Neural cell (in vitro differentiated cells): ENCODE data around the gene REPIN1. TPM values are rescaled to one million over a fixed set of nuclear protein-coding genes. Genes with fewer than 3 reads are reported as not detected.
A peak's percentile ranks its signal among the peaks of the same experiment; 100 is the strongest.

Source experiments
- H2AFZ ChIP-seq: fragments of 200-600, 300-800 bp; sonication (generic), shearing (Covaris generic); 2 replicates; pipeline ENCODE4 v1.6.0; 2014; ENCODE audit warnings: low read depth, mild to moderate bottlenecking, antibody characterized with exemption, low read length, moderate library complexity
- H3F3A ChIP-seq: fragments of 200-600 bp; shearing (Covaris generic); 2 replicates; pipeline ENCODE4 v1.6.1; 2016; ENCODE audit warnings: mild to moderate bottlenecking, moderate library complexity, mixed read lengths, antibody characterized with exemption, low read length; ENCODE audit not compliant: insufficient read depth, poor library complexity, severe bottlenecking
- H3K27ac ChIP-seq: fragments of 200-600, 300-800 bp; sonication (generic), shearing (Covaris generic); 2 replicates; pipeline ENCODE4 v1.5.1; 2014; ENCODE audit warnings: mild to moderate bottlenecking, low read length, moderate library complexity
- H3K27me3 ChIP-seq: fragments of 300-800, 200-600 bp; sonication (generic), shearing (Covaris generic); 2 replicates; pipeline ENCODE4 v1.6.0; 2014; ENCODE audit warnings: mild to moderate bottlenecking, low read depth, low read length, moderate library complexity; ENCODE audit not compliant: insufficient read depth
- H3K36me3 ChIP-seq: fragments of 300-800, 200-600 bp; sonication (generic), shearing (Covaris generic); 2 replicates; pipeline ENCODE4 v1.5.1; 2014; ENCODE audit warnings: mild to moderate bottlenecking, antibody characterized with exemption, low read length, moderate library complexity; ENCODE audit not compliant: insufficient read depth
- H3K4me2 ChIP-seq: fragments of 300-800, 200-600 bp; sonication (generic), shearing (Covaris generic); 2 replicates; pipeline ENCODE4 v1.6.0; 2014; ENCODE audit warnings: mild to moderate bottlenecking, low read length
- H3K4me3 ChIP-seq: fragments of 300-800, 200-600 bp; sonication (generic), shearing (Covaris generic); 2 replicates; pipeline ENCODE4 v1.5.1; 2014; ENCODE audit warnings: mild to moderate bottlenecking, low read length, moderate library complexity
- H3K79me2 ChIP-seq: fragments of 200-600 bp; shearing (Covaris generic); replicated peaks from 2 replicates; pipeline ENCODE4 v1.6.0; 2014; ENCODE audit warnings: mild to moderate bottlenecking, low read length, moderate library complexity; ENCODE audit not compliant: insufficient read depth
- H3K9ac ChIP-seq: fragments of 300-800, 200-600 bp; sonication (generic), shearing (Covaris generic); 2 replicates; pipeline ENCODE4 v1.6.1; 2016; ENCODE audit warnings: mild to moderate bottlenecking, low read length, mixed read lengths
- H3K9me2 ChIP-seq: fragments of 200-600 bp; shearing (Covaris generic); 2 replicates; pipeline ENCODE4 v1.6.1; 2016; ENCODE audit warnings: mild to moderate bottlenecking, low read length, mixed read lengths; ENCODE audit not compliant: insufficient read depth
- H3K9me3 ChIP-seq: fragments of 200-600, 300-800 bp; sonication (generic), shearing (Covaris generic); 2 replicates; pipeline ENCODE4 v1.6.1; 2016; ENCODE audit warnings: mild to moderate bottlenecking, mixed run types, low read length, moderate library complexity, mixed read lengths
- H4K20me1 ChIP-seq: fragments of 200-600 bp; shearing (Covaris generic); 2 replicates; pipeline ENCODE4 v1.6.1; 2016; ENCODE audit warnings: mild to moderate bottlenecking, mixed run types; ENCODE audit not compliant: insufficient read depth
- EP300 ChIP-seq: fragments of 450-650 bp; conservative IDR thresholded peaks from 2 replicates; pipeline ENCODE4 v1.6.1; 2014; ENCODE audit warnings: antibody characterized with exemption, mild to moderate bottlenecking, moderate library complexity; ENCODE audit not compliant: poor library complexity, severe bottlenecking
- EZH2 ChIP-seq: fragments of 200-600, 300-800 bp; shearing (Covaris generic), sonication (generic); IDR thresholded peaks from 2 replicates; pipeline ENCODE4 v1.6.1; 2014; ENCODE audit warnings: antibody characterized with exemption, low read length, borderline replicate concordance, mild to moderate bottlenecking; ENCODE audit not compliant: insufficient read depth, poor library complexity, severe bottlenecking
- MXI1 ChIP-seq: fragments of 450-650 bp; conservative IDR thresholded peaks from 2 replicates; pipeline ENCODE4 v1.6.1; 2014; ENCODE audit warnings: antibody characterized with exemption, mild to moderate bottlenecking; ENCODE audit not compliant: poor library complexity, severe bottlenecking
- POLR2AphosphoS5 ChIP-seq: IDR thresholded peaks from 2 replicates; pipeline ENCODE4 v1.6.1; 2012
- RAD21 ChIP-seq: fragments of 450-650 bp; conservative IDR thresholded peaks from 2 replicates; pipeline ENCODE4 v1.6.1; 2014; ENCODE audit warnings: antibody characterized with exemption, mild to moderate bottlenecking, moderate library complexity
- SMC3 ChIP-seq: fragments of 450-650 bp; conservative IDR thresholded peaks from 2 replicates; pipeline ENCODE4 v1.6.1; 2014; ENCODE audit warnings: antibody characterized with exemption, mild to moderate bottlenecking, moderate library complexity; ENCODE audit not compliant: poor library complexity
- TAF1 ChIP-seq: IDR thresholded peaks from 2 replicates; pipeline ENCODE4 v1.6.1; 2012; ENCODE audit warnings: low read depth
- polyA plus RNA-seq: library from polyadenylated mRNA; depleted of rRNA; stranded (reverse); fragments of >200 nt; gene quantifications from 2 replicates; pipeline ENCODE4 v1.2.3, GENCODE V29; 2014
- TF ChIP-seq, protein P1 (sequence below): fragments of 450-650 bp; IDR thresholded peaks from 2 replicates; pipeline ENCODE4 v1.5.1; 2014; ENCODE audit warnings: antibody characterized with exemption, mild to moderate bottlenecking, moderate library complexity; ENCODE audit not compliant: poor library complexity, severe bottlenecking
- TF ChIP-seq, protein P2 (sequence below): IDR thresholded peaks from 2 replicates; pipeline ENCODE4 v1.6.1; 2012; ENCODE audit warnings: borderline replicate concordance

Gene REPIN1
- polyA plus RNA-seq, 1 donor from 2014 or later = 95.5 TPM

DNA sequence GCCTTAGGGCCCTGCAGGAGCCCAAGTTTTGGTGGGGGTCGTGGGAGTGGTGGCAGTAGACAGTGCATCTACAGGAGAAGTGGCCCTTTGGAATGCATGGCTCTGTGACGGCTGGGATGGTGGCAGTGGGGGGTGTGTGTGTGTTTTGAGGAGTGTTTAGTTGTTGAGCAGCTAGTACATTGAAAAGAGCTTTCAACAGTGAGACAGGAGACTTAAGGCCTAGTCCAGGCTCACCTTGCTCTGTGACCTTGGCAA is 37.6 kb downstream of the REPIN1 start:
- H3K79me2 ChIP-seq = no peaks in the 10 kb centered on the region
- no peaks in the 10 kb centered on the region for H3K36me3 ChIP-seq
- no peak for TF ChIP-seq EZH2
- TF ChIP-seq MXI1 = no peak
- TF ChIP-seq, protein P1, sequence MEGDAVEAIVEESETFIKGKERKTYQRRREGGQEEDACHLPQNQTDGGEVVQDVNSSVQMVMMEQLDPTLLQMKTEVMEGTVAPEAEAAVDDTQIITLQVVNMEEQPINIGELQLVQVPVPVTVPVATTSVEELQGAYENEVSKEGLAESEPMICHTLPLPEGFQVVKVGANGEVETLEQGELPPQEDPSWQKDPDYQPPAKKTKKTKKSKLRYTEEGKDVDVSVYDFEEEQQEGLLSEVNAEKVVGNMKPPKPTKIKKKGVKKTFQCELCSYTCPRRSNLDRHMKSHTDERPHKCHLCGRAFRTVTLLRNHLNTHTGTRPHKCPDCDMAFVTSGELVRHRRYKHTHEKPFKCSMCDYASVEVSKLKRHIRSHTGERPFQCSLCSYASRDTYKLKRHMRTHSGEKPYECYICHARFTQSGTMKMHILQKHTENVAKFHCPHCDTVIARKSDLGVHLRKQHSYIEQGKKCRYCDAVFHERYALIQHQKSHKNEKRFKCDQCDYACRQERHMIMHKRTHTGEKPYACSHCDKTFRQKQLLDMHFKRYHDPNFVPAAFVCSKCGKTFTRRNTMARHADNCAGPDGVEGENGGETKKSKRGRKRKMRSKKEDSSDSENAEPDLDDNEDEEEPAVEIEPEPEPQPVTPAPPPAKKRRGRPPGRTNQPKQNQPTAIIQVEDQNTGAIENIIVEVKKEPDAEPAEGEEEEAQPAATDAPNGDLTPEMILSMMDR = no peak
- no peak for TF ChIP-seq RAD21
- no peak for TF ChIP-seq SMC3
- no peak for TF ChIP-seq TAF1
- no peak for TF ChIP-seq POLR2AphosphoS5
- no peak for TF ChIP-seq EP300
- TF ChIP-seq, protein P2, sequence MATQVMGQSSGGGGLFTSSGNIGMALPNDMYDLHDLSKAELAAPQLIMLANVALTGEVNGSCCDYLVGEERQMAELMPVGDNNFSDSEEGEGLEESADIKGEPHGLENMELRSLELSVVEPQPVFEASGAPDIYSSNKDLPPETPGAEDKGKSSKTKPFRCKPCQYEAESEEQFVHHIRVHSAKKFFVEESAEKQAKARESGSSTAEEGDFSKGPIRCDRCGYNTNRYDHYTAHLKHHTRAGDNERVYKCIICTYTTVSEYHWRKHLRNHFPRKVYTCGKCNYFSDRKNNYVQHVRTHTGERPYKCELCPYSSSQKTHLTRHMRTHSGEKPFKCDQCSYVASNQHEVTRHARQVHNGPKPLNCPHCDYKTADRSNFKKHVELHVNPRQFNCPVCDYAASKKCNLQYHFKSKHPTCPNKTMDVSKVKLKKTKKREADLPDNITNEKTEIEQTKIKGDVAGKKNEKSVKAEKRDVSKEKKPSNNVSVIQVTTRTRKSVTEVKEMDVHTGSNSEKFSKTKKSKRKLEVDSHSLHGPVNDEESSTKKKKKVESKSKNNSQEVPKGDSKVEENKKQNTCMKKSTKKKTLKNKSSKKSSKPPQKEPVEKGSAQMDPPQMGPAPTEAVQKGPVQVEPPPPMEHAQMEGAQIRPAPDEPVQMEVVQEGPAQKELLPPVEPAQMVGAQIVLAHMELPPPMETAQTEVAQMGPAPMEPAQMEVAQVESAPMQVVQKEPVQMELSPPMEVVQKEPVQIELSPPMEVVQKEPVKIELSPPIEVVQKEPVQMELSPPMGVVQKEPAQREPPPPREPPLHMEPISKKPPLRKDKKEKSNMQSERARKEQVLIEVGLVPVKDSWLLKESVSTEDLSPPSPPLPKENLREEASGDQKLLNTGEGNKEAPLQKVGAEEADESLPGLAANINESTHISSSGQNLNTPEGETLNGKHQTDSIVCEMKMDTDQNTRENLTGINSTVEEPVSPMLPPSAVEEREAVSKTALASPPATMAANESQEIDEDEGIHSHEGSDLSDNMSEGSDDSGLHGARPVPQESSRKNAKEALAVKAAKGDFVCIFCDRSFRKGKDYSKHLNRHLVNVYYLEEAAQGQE = no peak
- H3K9ac ChIP-seq = peak overlapping the region; percentile 84
- no peaks in the 10 kb centered on the region for H4K20me1 ChIP-seq
- peak overlapping the region; percentile 76 for H3K4me3 ChIP-seq
- H3K27ac ChIP-seq = peak overlapping the region; percentile 65
- no peaks in the 10 kb centered on the region for H3K9me2 ChIP-seq
- peak overlapping the region; percentile 68 for H3K4me2 ChIP-seq
- no peak overlapping the region for H2AFZ ChIP-seq
- H3K27me3 ChIP-seq = no peaks in the 10 kb centered on the region
- H3F3A ChIP-seq = no peaks in the 10 kb centered on the region
- no peaks in the 10 kb centered on the region for H3K9me3 ChIP-seq

DNA sequence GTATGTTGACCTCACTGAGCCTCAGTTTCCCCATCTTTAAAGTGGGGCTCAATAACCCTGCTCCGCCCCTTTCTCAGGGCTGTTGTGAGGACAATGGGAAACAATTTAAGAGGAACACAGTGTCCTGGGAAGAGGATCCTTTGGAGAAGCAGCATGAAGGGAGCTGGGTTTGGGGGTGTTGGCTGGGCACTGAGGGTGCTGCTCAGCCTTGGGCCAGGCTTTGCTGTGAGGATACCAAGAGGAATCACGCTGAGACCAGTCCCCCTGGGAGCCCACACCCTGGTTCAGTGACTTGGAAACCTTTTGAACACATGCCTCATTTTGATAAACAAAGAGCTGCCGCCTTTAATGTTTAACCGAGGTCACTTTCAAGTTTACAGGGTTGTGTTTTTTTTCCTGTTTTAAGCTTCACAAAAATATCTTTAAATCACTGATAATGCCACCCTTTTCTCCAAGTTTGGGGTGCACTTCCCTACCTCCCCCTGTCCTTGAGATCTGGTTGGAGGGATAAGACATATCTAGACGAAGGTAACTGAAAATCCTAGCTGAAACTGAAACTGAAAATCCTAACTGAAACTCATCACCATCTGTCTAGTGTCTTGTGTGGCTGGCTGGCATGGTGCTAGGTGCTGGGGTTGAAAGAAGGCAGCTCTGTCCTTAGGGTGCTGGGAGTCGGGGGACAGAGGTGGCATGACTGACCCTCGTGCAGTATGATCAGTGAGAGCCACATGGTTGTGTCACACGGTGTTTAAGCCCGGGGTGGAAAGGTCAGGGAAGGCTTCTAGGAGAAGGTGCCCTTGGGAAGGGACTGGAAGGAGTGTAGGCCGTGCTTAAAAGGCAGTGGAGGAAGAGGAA is 38.2 kb downstream of the REPIN1 start:
- Histone ChIP-seq H3K27me3 (no peaks in the 10 kb centered on the region), H3K27ac (no peak overlapping the region), H3K4me2 (no peak overlapping the region), H3K9me3 (no peaks in the 10 kb centered on the region), H3K79me2 (no peaks in the 10 kb centered on the region), H2AFZ (no peak overlapping the region), H3K36me3 (no peaks in the 10 kb centered on the region), H4K20me1 (no peaks in the 10 kb centered on the region), H3K9me2 (no peaks in the 10 kb centered on the region), H3K4me3 (peak overlapping the region; percentile 76), H3K9ac (no peak overlapping the region), H3F3A (no peaks in the 10 kb centered on the region)
- TF ChIP-seq TAF1 (no peak), RAD21 (no peak), MXI1 (no peak), POLR2AphosphoS5 (no peak), EP300 (no peak), EZH2 (no peak), SMC3 (no peak)
- TF ChIP-seq, protein P1 = no peak
- TF ChIP-seq, protein P2 = no peak
